SK-N-SH (cell line): ENCODE data around the gene TMEM120B. TPM values are rescaled to one million over a fixed set of nuclear protein-coding genes. Genes with fewer than 3 reads are reported as not detected.

Source experiments
- CTCF ChIA-PET: fragments of 300-600, 350-600 bp; formaldehyde crosslinking; extraction: SDS; loops from one replicate; lab custom pipeline; 2021; lab: Yijun Ruan, JAX
- POLR2A ChIA-PET: fragments of 350-600 bp; sonication (Branson Sonifier 250); formaldehyde crosslinking; extraction: SDS; loops from one replicate; lab custom pipeline; 2020; ENCODE audit warnings: antibody characterized with exemption, inconsistent platforms; lab: Yijun Ruan, JAX
- DNase-seq: peaks from one replicate; pipeline ENCODE4 v3.0.0; 2012
- H2AFZ ChIP-seq: fragments of 200-600 bp; sonication (generic); 2 replicates; pipeline ENCODE4 v1.8.1; 2016; ENCODE audit warnings: antibody characterized with exemption, mild to moderate bottlenecking, low read depth
- H3F3A ChIP-seq: fragments of 200-600 bp; sonication (generic); replicated peaks from 2 replicates; pipeline ENCODE3; 2016; ENCODE audit warnings: antibody characterized with exemption, mild to moderate bottlenecking; ENCODE audit not compliant: insufficient read depth
- H3K27ac ChIP-seq, 2 experiments: fragments of 200-500 bp in 1 of 2; fragments of 200-600 bp in 1 of 2; sonication (Bioruptor generic) in 1 of 2; sonication (generic), shearing (Covaris generic) in 1 of 2; 2 replicates each; pipeline versions ENCODE4 v1.5.1 to v1.6.1; 2014 to 2016; ENCODE audit warnings: low read depth in 2 of 2, inconsistent platforms in 1 of 2, low read length in 1 of 2, mild to moderate bottlenecking in 1 of 2, mixed read lengths in 1 of 2
- H3K27me3 ChIP-seq: fragments of 200-600 bp; sonication (generic), shearing (Covaris generic); 2 replicates; pipeline ENCODE4 v1.6.1; 2016; ENCODE audit warnings: mixed run types; ENCODE audit not compliant: insufficient read depth
- H3K36me3 ChIP-seq, 2 experiments: fragments of 200-500 bp in 1 of 2; fragments of 200-600 bp in 1 of 2; sonication (Bioruptor generic) in 1 of 2; sonication (generic) in 1 of 2; replicated peaks in 1 of 2; 2 replicates each; pipeline versions ENCODE3 to v1.5.1; 2014 to 2016; ENCODE audit warnings: low read length in 1 of 2, mild to moderate bottlenecking in 1 of 2; ENCODE audit not compliant: insufficient read depth in 2 of 2, control insufficient read depth in 1 of 2
- H3K4me1 ChIP-seq, 2 experiments: fragments of 200-500 bp in 1 of 2; fragments of 200-600 bp in 1 of 2; sonication (Bioruptor generic) in 1 of 2; sonication (generic), shearing (Covaris generic) in 1 of 2; 2 replicates each; pipeline versions ENCODE4 v1.5.1 to v1.6.1; 2014 to 2016; ENCODE audit warnings: low read depth in 1 of 2, low read length in 1 of 2, mixed run types in 1 of 2; ENCODE audit not compliant: insufficient read depth in 2 of 2, control insufficient read depth in 1 of 2
- H3K4me2 ChIP-seq: fragments of 200-600 bp; sonication (generic), shearing (Covaris generic); 2 replicates; pipeline ENCODE4 v1.6.1; 2017; ENCODE audit warnings: mixed run types
- H3K4me3 ChIP-seq, 2 experiments: fragments of 200-500 bp in 1 of 2; fragments of 200-600 bp in 1 of 2; sonication (Bioruptor generic) in 1 of 2; sonication (generic), shearing (Covaris generic) in 1 of 2; 2 replicates each; pipeline versions ENCODE4 v1.5.1 to v1.8.1; 2014 to 2016; ENCODE audit warnings: low read depth in 2 of 2, inconsistent platforms in 1 of 2, low read length in 1 of 2, mild to moderate bottlenecking in 1 of 2, mixed read lengths in 1 of 2, moderate library complexity in 1 of 2
- H3K79me2 ChIP-seq: fragments of 200-600 bp; sonication (generic); 2 replicates; pipeline ENCODE4 v1.8.1; 2017; ENCODE audit warnings: mild to moderate bottlenecking; ENCODE audit not compliant: insufficient read depth
- H3K9ac ChIP-seq: fragments of 200-600 bp; sonication (generic); 2 replicates; pipeline ENCODE4 v1.6.1; 2017; ENCODE audit warnings: mixed run types
- H3K9me2 ChIP-seq: fragments of 200-600 bp; sonication (generic); 2 replicates; pipeline ENCODE4 v1.6.1; 2017; ENCODE audit warnings: mixed run types
- H3K9me3 ChIP-seq: fragments of 200-600 bp; sonication (generic); 2 replicates; pipeline ENCODE4 v1.6.1; 2017; ENCODE audit warnings: mixed run types, mild to moderate bottlenecking, moderate library complexity
- H4K20me1 ChIP-seq: fragments of 200-600 bp; sonication (generic); 2 replicates; pipeline ENCODE4 v1.6.1; 2017; ENCODE audit warnings: mild to moderate bottlenecking, mixed run types; ENCODE audit not compliant: insufficient read depth
- ELF1 ChIP-seq: IDR thresholded peaks from 2 replicates; pipeline ENCODE4 v1.4.0; 2012
- FOXJ3 ChIP-seq: sonication (generic); formaldehyde crosslinking; IDR thresholded peaks from 2 replicates; pipeline ENCODE4 v1.5.1; 2020; ENCODE audit warnings: mild to moderate bottlenecking, missing genetic modification reagents
- GABPA ChIP-seq: IDR thresholded peaks from 2 replicates; pipeline ENCODE4 v1.4.0; 2012; ENCODE audit warnings: low read depth, mild to moderate bottlenecking
- GATA2 ChIP-seq: sonication (generic); formaldehyde crosslinking; IDR thresholded peaks from 2 replicates; pipeline ENCODE4 v1.5.0; 2020; ENCODE audit warnings: mild to moderate bottlenecking, missing genetic modification reagents
- IRF3 ChIP-seq: fragments of 150-350 bp; IDR thresholded peaks from 2 replicates; pipeline ENCODE4 v1.6.1; 2016; ENCODE audit warnings: mild to moderate bottlenecking, low read depth, low read length
- MAX ChIP-seq: IDR thresholded peaks from 2 replicates; pipeline ENCODE4 v1.4.0; 2012; ENCODE audit warnings: low read depth
- MEF2A ChIP-seq: IDR thresholded peaks from 2 replicates; pipeline ENCODE4 v1.4.0; 2012; ENCODE audit warnings: low read depth, borderline replicate concordance
- NFIC ChIP-seq: IDR thresholded peaks from 2 replicates; pipeline ENCODE4 v1.4.0; 2012; ENCODE audit warnings: borderline replicate concordance
- POLR2AphosphoS5 ChIP-seq: IDR thresholded peaks from 2 replicates; pipeline ENCODE4 v1.6.1; 2012; ENCODE audit warnings: low read depth, low read length
- RAD21 ChIP-seq: IDR thresholded peaks from 2 replicates; pipeline ENCODE4 v1.6.1; 2012; ENCODE audit warnings: mild to moderate bottlenecking, low read length
- RFX5 ChIP-seq: IDR thresholded peaks from 2 replicates; pipeline ENCODE4 v1.6.1; 2012; ENCODE audit warnings: mild to moderate bottlenecking, improper control_type of control experiment, low read length
- RXRA ChIP-seq: IDR thresholded peaks from 2 replicates; pipeline ENCODE4 v1.4.0; 2012; ENCODE audit warnings: low read depth, mild to moderate bottlenecking, borderline replicate concordance
- TCF12 ChIP-seq: IDR thresholded peaks from 2 replicates; pipeline ENCODE4 v1.4.0; 2012
- TEAD4 ChIP-seq: IDR thresholded peaks from 2 replicates; pipeline ENCODE4 v1.4.0; 2012; ENCODE audit warnings: mild to moderate bottlenecking, borderline replicate concordance; ENCODE audit not compliant: insufficient read depth
- USF1 ChIP-seq: IDR thresholded peaks from 2 replicates; pipeline ENCODE4 v1.4.0; 2012; ENCODE audit warnings: low read depth, borderline replicate concordance
- ZBTB33 ChIP-seq: IDR thresholded peaks from 2 replicates; pipeline ENCODE4 v1.4.0; 2012; ENCODE audit warnings: low read depth, borderline replicate concordance
- WGBS: methylation state at CpG from one replicate; pipeline ENCODE4 v1.1.6; 2017; ENCODE audit warnings: low lambda C conversion rate; 5-methylcytosine and 5-hydroxymethylcytosine counted together
- polyA plus RNA-seq, 3 experiments: library from polyadenylated mRNA; depleted of rRNA; stranded (reverse); fragments of >200 nt; gene quantifications; 2 replicates each; pipeline ENCODE4 v1.2.3, GENCODE V29; 2012

TMEM120B gene
- polyA plus RNA-seq, 1 of the 3 experiments (the other 2 are of a cell fraction): 15.4 TPM

- TF ChIP-seq POLR2AphosphoS5 (no peak), FOXJ3 (CRISPR knock-in tag) (no peak), NFIC (no peak), MAX (no peak), IRF3 (no peak)
- Histone ChIP-seq H3K4me1 (no peaks in the 10 kb centered on the region), H3K4me2 (no peak overlapping the region), H3K27me3 (no peaks in the 10 kb centered on the region), H3K36me3 (no peaks in the 10 kb centered on the region), H3K9ac (no peak overlapping the region), H3K9me3 (no peaks in the 10 kb centered on the region), H3K27ac (no peak overlapping the region), H3F3A (peaks cover 5% of the 10 kb centered on the region), H3K79me2 (no peaks in the 10 kb centered on the region), H2AFZ (no peak overlapping the region), H4K20me1 (no peaks in the 10 kb centered on the region), H3K9me2 (no peaks in the 10 kb centered on the region), H3K4me3 (no peak overlapping the region)
- ChIA-PET CTCF (interaction anchor here (1.0 to 7.2 kb wide), 4 partner anchors 67 to 92 kb away, joined by 4 to 69 read pairs (median 14); partner anchors contain the start of gene RHOF), POLR2A (no interaction called here)
- DNase-seq: no peak
- 90% methylated on average over 3 of the region's 3 CpGs for WGBS
Measured at GRCh38 chr12:121701667-121702277, 10.8 kb upstream of the TMEM120B start.

GRCh38 chr12:121702944-121703343 lies 9.6 kb upstream of the TMEM120B start:
- H4K20me1 ChIP-seq: no peaks in the 10 kb centered on the region
- H3K9me2 ChIP-seq: no peaks in the 10 kb centered on the region
- H3K36me3 ChIP-seq: no peaks in the 10 kb centered on the region
- no peak overlapping the region for H3K9ac ChIP-seq
- DNase-seq: no peak
- no peak overlapping the region for H3K4me3 ChIP-seq
- no peak overlapping the region for H2AFZ ChIP-seq
- TF ChIP-seq MEF2A (no peak), USF1 (no peak), TEAD4 (no peak), ELF1 (no peak), GATA2 (no peak), RXRA (no peak), RFX5 (no peak), RAD21 (no peak), ZBTB33 (no peak), NFIC (no peak), TCF12 (no peak), GABPA (no peak)
- H3K4me2 ChIP-seq: no peak overlapping the region
- 86% methylated on average over 6 of the region's 6 CpGs for WGBS
- H3K4me1 ChIP-seq: no peaks in the 10 kb centered on the region
- POLR2A ChIA-PET: no interaction called here
- H3K27me3 ChIP-seq: no peaks in the 10 kb centered on the region
- no peaks in the 10 kb centered on the region for H3K79me2 ChIP-seq
- H3F3A ChIP-seq: peaks cover 5% of the 10 kb centered on the region
- no peak overlapping the region for H3K27ac ChIP-seq
- CTCF ChIA-PET: interaction anchor here (1.3 to 7.2 kb wide), 2 partner anchors 71 to 91 kb away, joined by 3 to 69 read pairs; partner anchors contain the start of gene RHOF
- no peaks in the 10 kb centered on the region for H3K9me3 ChIP-seq
